Endothelial cell of umbilical vein (primary cell): Measurements from ENCODE around the gene ENTPD3. TPM values are rescaled to one million over a fixed set of nuclear protein-coding genes. Genes with fewer than 3 reads are reported as not detected.

Experiments used
- BruUV-seq: library from RNA; stranded (reverse); fragments of 400-500 nt; replicated peaks from 2 replicates; lab custom pipeline; 2021; lab: Mats Ljungman, UMichigan
- CTCF ChIA-PET: fragments of 300-600, 350-600 bp; sonication (Branson Sonifier 250); formaldehyde crosslinking; loops from one replicate; lab custom pipeline; 2021; ENCODE audit warnings: antibody characterized with exemption, inconsistent platforms; lab: Charles Lee
- POLR2A ChIA-PET: fragments of 300-600, 350-600 bp; sonication (Branson Sonifier 250); formaldehyde crosslinking; loops from one replicate; lab custom pipeline; 2021; ENCODE audit warnings: antibody characterized with exemption, inconsistent platforms; lab: Charles Lee
- DNase-seq: peaks from one replicate; pipeline ENCODE4 v3.0.0-alpha.2; 2011; ENCODE audit warnings: low read depth, low spot score
- FAIRE-seq: peaks from 2 replicates; lab custom pipeline; 2011; peaks lifted over from hg19 to GRCh38; lab: Jason Lieb, UNC
- H2AFZ ChIP-seq: 2 replicates; pipeline ENCODE4 v1.6.0; 2012; ENCODE audit warnings: low read depth, low read length, control low read depth, inconsistent platforms
- H3K27ac ChIP-seq: 2 replicates; pipeline ENCODE4 v1.5.1; 2011; ENCODE audit warnings: low read depth, mild to moderate bottlenecking, control low read depth, low read length, moderate library complexity; ENCODE audit not compliant: insufficient read depth
- H3K27me3 ChIP-seq, 2 experiments: 2 replicates each; pipeline versions ENCODE4 v1.6.0 to v1.6.1; 2011; ENCODE audit warnings: low read length in 2 of 2, mixed read lengths in 1 of 2; ENCODE audit not compliant: control insufficient read depth in 2 of 2, insufficient read depth in 2 of 2
- H3K36me3 ChIP-seq, 2 experiments: 2 replicates in 1 of 2; 3 replicates in 1 of 2; pipeline ENCODE4 v1.5.1; 2011; ENCODE audit warnings: low read length in 2 of 2, mild to moderate bottlenecking in 1 of 2, moderate library complexity in 1 of 2; ENCODE audit not compliant: control insufficient read depth in 2 of 2, insufficient read depth in 2 of 2; ENCODE audit errors: extremely low read depth in 1 of 2
- H3K4me1 ChIP-seq: 3 replicates; pipeline ENCODE4 v1.5.1; 2011; ENCODE audit warnings: mild to moderate bottlenecking, low read length; ENCODE audit not compliant: control insufficient read depth, insufficient read depth; ENCODE audit errors: extremely low read depth
- H3K4me2 ChIP-seq: 2 replicates; pipeline ENCODE4 v1.6.1; 2011; ENCODE audit warnings: low read length, control low read depth, mixed read lengths; ENCODE audit not compliant: insufficient read depth
- H3K4me3 ChIP-seq, 3 experiments: fragments of 200-600 bp in 1 of 3; sonication (generic), shearing (Covaris generic) in 1 of 3; replicated peaks in 1 of 3; 2 replicates each; pipeline ENCODE4 v1.5.1; 2011 to 2016; ENCODE audit warnings: control low read depth in 3 of 3, low read length in 3 of 3, mild to moderate bottlenecking in 2 of 3, inconsistent platforms in 1 of 3, low read depth in 1 of 3, moderate library complexity in 1 of 3; ENCODE audit not compliant: insufficient read depth in 1 of 3
- H3K79me2 ChIP-seq: 2 replicates; pipeline ENCODE4 v1.6.0; 2012; ENCODE audit warnings: low read length, inconsistent platforms; ENCODE audit not compliant: control insufficient read depth, insufficient read depth
- H3K9ac ChIP-seq: replicated peaks from 2 replicates; pipeline ENCODE3; 2011; ENCODE audit warnings: low read length, control low read depth; ENCODE audit not compliant: insufficient read depth; ENCODE audit errors: extremely low read depth
- H3K9me1 ChIP-seq: replicated peaks from 3 replicates; pipeline ENCODE4 v1.6.0; 2011; ENCODE audit warnings: mild to moderate bottlenecking, low read length; ENCODE audit not compliant: control insufficient read depth, insufficient read depth; ENCODE audit errors: extremely low read depth
- H3K9me3 ChIP-seq: replicated peaks from 2 replicates; pipeline ENCODE4 v1.5.1; 2012; ENCODE audit warnings: low read length, inconsistent platforms; ENCODE audit not compliant: control insufficient read depth, insufficient read depth
- H4K20me1 ChIP-seq: replicated peaks from 2 replicates; pipeline ENCODE3; 2011; ENCODE audit warnings: mild to moderate bottlenecking, low read length; ENCODE audit not compliant: control insufficient read depth, insufficient read depth; ENCODE audit errors: extremely low read depth
- EZH2 ChIP-seq: IDR thresholded peaks from 2 replicates; pipeline ENCODE4 v1.6.1; 2012; ENCODE audit warnings: borderline replicate concordance, low read depth, mild to moderate bottlenecking, moderate library complexity, low read length, inconsistent platforms; ENCODE audit not compliant: severe bottlenecking
- FOS ChIP-seq: IDR thresholded peaks from 2 replicates; pipeline ENCODE4 v1.6.1; 2011; ENCODE audit warnings: mild to moderate bottlenecking, low read length, moderate library complexity, borderline replicate concordance; ENCODE audit not compliant: insufficient read depth
- GATA2 ChIP-seq: IDR thresholded peaks from 2 replicates; pipeline ENCODE4 v1.7.0; 2011; ENCODE audit warnings: low read depth, mild to moderate bottlenecking, moderate library complexity, mixed read lengths, low read length; ENCODE audit not compliant: insufficient read length, insufficient read depth
- JUN ChIP-seq: IDR thresholded peaks from 2 replicates; pipeline ENCODE4 v1.6.1; 2011; ENCODE audit warnings: borderline replicate concordance, low read depth; ENCODE audit not compliant: insufficient read length, insufficient read depth
- MAX ChIP-seq: IDR thresholded peaks from 2 replicates; pipeline ENCODE4 v1.6.1; 2011; ENCODE audit not compliant: insufficient read depth, insufficient read length
- MYC ChIP-seq: IDR thresholded peaks from one replicate; pipeline ENCODE4 v1.6.1; 2011; ENCODE audit warnings: mild to moderate bottlenecking, low read depth, low read length
- POLR2A ChIP-seq: IDR thresholded peaks from 2 replicates; pipeline ENCODE4 v1.6.1; 2012; ENCODE audit warnings: low read depth, mild to moderate bottlenecking, control low read depth, low read length
- POLR2AphosphoS5 ChIP-seq: IDR thresholded peaks from 2 replicates; pipeline ENCODE4 v1.6.1; 2012; ENCODE audit warnings: low read depth, mild to moderate bottlenecking, control low read depth, low read length, moderate library complexity; ENCODE audit not compliant: insufficient read depth
- dilution Hi-C: fragments of 300-500 bp; cut with MboI; formaldehyde crosslinking; loops from one replicate; pipeline ENCODE4 v1.15.0; 2019; ENCODE audit warnings: low sequenced_read_pairs; ENCODE audit not compliant: extremely low pct_ligation_motif_present
- intact Hi-C: fragments of 100-400 bp; cut with micrococcal nuclease; formaldehyde crosslinking; loops from one replicate; pipeline ENCODE4 v1.10.0; 2022
- polyA plus RNA-seq, 4 experiments: library from polyadenylated mRNA; depleted of rRNA in 3 of 4; stranded (reverse) in 3 of 4; unstranded in 1 of 4; fragments of >200 nt; gene quantifications; 2 replicates each; pipeline versions ENCODE4 v1.2.1 to v1.2.3, GENCODE V29; 2011 to 2012; ENCODE audit warnings: missing spikeins in 1 of 4
- total RNA-seq: library from RNA; stranded (reverse); gene quantifications from 2 replicates; pipeline ENCODE4 v1.2.3, GENCODE V29; 2021
- TF ChIP-seq, protein P1 (sequence below), 2 donors: IDR thresholded peaks; 1 replicate in 1 of 2; 2 replicates in 1 of 2; pipeline ENCODE4 v1.5.1; 2011; ENCODE audit warnings: low read length in 2 of 2, mild to moderate bottlenecking in 2 of 2, moderate library complexity in 2 of 2, control low read depth in 1 of 2, inconsistent platforms in 1 of 2, low read depth in 1 of 2; ENCODE audit not compliant: insufficient read depth in 1 of 2; ENCODE audit errors: extremely low read depth in 1 of 2

Gene ENTPD3
- total and polyA plus RNA-seq, 2 donors (not counting 3 experiments of a cell fraction or from before 2014, with no cell fraction given) = not detected

DNA sequence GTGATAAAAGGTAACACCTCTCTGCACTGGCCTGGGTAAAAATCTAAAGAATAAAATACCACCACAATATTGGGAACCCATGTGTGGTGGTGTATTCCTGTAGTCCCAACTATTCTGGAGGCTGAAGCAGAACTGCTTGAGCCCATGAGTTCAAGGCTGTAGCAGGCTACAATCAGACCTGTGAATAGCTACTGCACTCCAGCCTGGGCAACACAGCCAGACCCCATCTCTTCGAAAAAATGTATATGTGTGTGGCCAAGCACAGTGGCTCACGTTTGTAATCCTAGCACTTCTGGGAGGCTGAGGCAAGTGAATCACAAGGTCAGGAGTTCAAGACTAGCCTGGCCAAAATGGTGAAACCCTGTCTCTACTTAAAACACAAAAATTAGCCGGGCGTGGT lies 68.3 kb downstream of the ENTPD3 start:
- Histone ChIP-seq H3K4me1 (peaks cover 15% of the 10 kb centered on the region), H2AFZ (no peak overlapping the region), H3K27me3 (no peaks in the 10 kb centered on the region), H3K79me2 (peaks cover 28% of the 10 kb centered on the region), H3K9me1 (no peaks in the 10 kb centered on the region), H3K4me3 (no peak overlapping the region), H4K20me1 (peaks cover 4% of the 10 kb centered on the region), H3K36me3 (peaks cover 0 to 4% of the 10 kb centered on the region in 2 experiments), H3K9me3 (no peaks in the 10 kb centered on the region), H3K27ac (no peak overlapping the region), H3K4me2 (no peak overlapping the region), H3K9ac (no peak overlapping the region)
- dilution Hi-C loops = no loop called here
- FAIRE-seq (no peak), DNase-seq (no peak)
- TF ChIP-seq MYC (no peak), GATA2 (no peak), JUN (no peak), FOS (no peak), EZH2 (no peak), MAX (no peak), POLR2A (no peak), POLR2AphosphoS5 (no peak)
- TF ChIP-seq, protein P1, sequence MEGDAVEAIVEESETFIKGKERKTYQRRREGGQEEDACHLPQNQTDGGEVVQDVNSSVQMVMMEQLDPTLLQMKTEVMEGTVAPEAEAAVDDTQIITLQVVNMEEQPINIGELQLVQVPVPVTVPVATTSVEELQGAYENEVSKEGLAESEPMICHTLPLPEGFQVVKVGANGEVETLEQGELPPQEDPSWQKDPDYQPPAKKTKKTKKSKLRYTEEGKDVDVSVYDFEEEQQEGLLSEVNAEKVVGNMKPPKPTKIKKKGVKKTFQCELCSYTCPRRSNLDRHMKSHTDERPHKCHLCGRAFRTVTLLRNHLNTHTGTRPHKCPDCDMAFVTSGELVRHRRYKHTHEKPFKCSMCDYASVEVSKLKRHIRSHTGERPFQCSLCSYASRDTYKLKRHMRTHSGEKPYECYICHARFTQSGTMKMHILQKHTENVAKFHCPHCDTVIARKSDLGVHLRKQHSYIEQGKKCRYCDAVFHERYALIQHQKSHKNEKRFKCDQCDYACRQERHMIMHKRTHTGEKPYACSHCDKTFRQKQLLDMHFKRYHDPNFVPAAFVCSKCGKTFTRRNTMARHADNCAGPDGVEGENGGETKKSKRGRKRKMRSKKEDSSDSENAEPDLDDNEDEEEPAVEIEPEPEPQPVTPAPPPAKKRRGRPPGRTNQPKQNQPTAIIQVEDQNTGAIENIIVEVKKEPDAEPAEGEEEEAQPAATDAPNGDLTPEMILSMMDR (IDR thresholded peaks at IDR 0.05; ENCODE audit: extremely low read depth in 1 of 2, insufficient read depth in 1 of 2, low read depth in 1 of 2, low read length in 2 of 2) = no peak
- BruUV-seq = no TSS peak
- POLR2A ChIA-PET = no interaction called here
- CTCF ChIA-PET = interaction anchor here (1.1 kb wide), 1 partner anchor 51 kb away, joined by 3 read pairs; the partner anchor contains the start of gene ZNF620
- intact Hi-C loops = loop anchor here (10.0 kb wide), 1 partner anchor 1071 kb away; the partner anchor contains the start of gene SLC25A38
